GM21423 (cell line): ENCODE results near the gene CCNL2.
"Not testable (repeated sequence)": the region's sequence is repeated elsewhere in the genome, so short reads cannot be mapped to it uniquely, and the experiment has no call there.

Experiments used
- ATAC-seq: cut with Tn5 transposase; IDR thresholded peaks from one replicate; pipeline ENCODE4 v1.9.1; 2021; ENCODE audit warnings: mild to moderate bottlenecking, moderate library complexity; ENCODE audit not compliant: unreplicated experiment

The CCNL2 gene

GRCh38 chr1:1374929-1375662 lies 24.0 kb downstream of the CCNL2 start, which contains the start of gene AURKAIP1:
Gene AURKAIP1 (minus strand): TSS chr1:1375207. CDS start chr1:1374756, 451 bp downstream.
- peak; percentile 84 for ATAC-seq

GRCh38 chr1:1374589-1374928 lies 24.6 kb downstream of the CCNL2 start:
- peak; percentile 1 for ATAC-seq

GRCh38 chr1:1373815-1374588 lies 25.1 kb downstream of the CCNL2 start:
- ATAC-seq = no peak

- no peak for ATAC-seq
These were observed 25.9 kb downstream of the CCNL2 start for GRCh38 chr1:1373051-1373814.

- ATAC-seq = no peak
These were observed 27.1 kb downstream of the CCNL2 start for GRCh38 chr1:1371746-1372711.

- no peak for ATAC-seq
These were observed 27.8 kb downstream of the CCNL2 start for GRCh38 chr1:1371364-1371745.

- ATAC-seq = no peak
These were observed 28.3 kb downstream of the CCNL2 start for GRCh38 chr1:1370771-1371300.

GRCh38 chr1:1370094-1370493 lies 29.0 kb downstream of the CCNL2 start:
- not testable (repeated sequence) for ATAC-seq

GRCh38 chr1:1367315-1367714 lies 31.8 kb downstream of the CCNL2 start:
- ATAC-seq = no peak

- no peak for ATAC-seq
These were observed 32.5 kb downstream of the CCNL2 start for GRCh38 chr1:1366699-1367066.

- no peak for ATAC-seq
These were observed 33.0 kb downstream of the CCNL2 start for GRCh38 chr1:1365875-1366698.

GRCh38 chr1:1364266-1364665 lies 34.9 kb downstream of the CCNL2 start:
- no peak for ATAC-seq

GRCh38 chr1:1361982-1362423 lies 37.1 kb downstream of the CCNL2 start:
- ATAC-seq = no peak

GRCh38 chr1:1361233-1361981 lies 37.7 kb downstream of the CCNL2 start:
- ATAC-seq = no peak

- no peak for ATAC-seq
These were observed 38.5 kb downstream of the CCNL2 start for GRCh38 chr1:1360506-1361169.

- no peak for ATAC-seq
These were observed 39.3 kb downstream of the CCNL2 start for GRCh38 chr1:1359664-1360468.

- ATAC-seq = no peak
These were observed 39.8 kb downstream of the CCNL2 start for GRCh38 chr1:1359308-1359663.
